Measurements from ENCODE around the gene SERPINA5. TPM values are rescaled to one million over a fixed set of nuclear protein-coding genes. Genes with fewer than 3 reads are reported as not detected.

SERPINA5 gene
- total and polyA plus RNA-seq, 4 donors: 0.89 to 2.2 (median 1.4) TPM

DNA sequence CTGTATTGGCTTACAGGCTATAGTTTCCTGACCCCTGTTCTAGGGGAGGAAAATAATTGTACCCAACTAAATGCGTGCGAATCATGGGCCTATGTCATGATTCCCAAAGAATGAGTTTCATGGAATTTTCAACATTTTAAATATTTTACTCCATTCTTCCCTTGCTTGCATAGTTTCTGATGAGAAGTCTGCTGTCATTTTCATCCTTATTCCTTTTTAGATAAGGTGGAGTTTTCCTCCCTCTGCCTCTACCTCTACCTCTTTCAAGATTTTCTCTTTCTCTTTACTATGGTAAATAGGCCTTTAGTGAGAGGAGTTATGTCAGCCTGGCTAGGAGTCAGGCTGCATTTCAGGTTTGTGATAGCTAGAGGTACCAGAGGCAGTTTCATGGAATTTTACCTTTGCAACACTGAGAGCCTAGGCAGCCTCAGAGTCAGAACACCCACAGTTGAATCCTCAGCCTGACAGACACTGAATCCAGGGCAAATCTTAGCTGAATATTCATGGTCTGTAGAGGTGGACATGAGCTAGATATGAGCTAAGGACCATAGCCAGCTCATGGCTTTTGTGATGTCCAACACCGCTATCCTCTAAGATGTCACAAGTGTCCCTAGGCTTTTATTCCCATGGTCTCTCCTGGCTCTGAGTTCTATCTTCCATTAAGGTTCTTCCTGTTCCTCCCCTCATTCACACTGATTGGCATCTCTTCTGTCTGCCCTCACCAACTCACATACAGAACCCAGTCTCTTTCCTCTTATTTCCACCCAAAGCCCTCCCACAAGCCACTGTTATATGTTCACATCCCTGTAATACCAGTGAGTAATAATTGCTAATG, 37.0 kb downstream of the SERPINA5 start:
- peaks cover 8% of the 10 kb centered on the region for H3K9me3 ChIP-seq (ENCODE audit: control insufficient read depth, insufficient read depth, low read length)
- DNase-seq (ENCODE audit: low read depth in 4 of 6, low spot score in 6 of 6): no peak
- no peaks in the 10 kb centered on the region for H3K36me3 ChIP-seq (ENCODE audit: control insufficient read depth, insufficient read depth, low read length)
- H3K4me1 ChIP-seq (ENCODE audit: control insufficient read depth, insufficient read depth, low read length): peaks cover under 1% of the 10 kb centered on the region
- 100% methylated on average over 1 of the region's 3 CpGs for WGBS (ENCODE audit: insufficient coverage)
- no peak overlapping the region for H3K27ac ChIP-seq (ENCODE audit: low read depth, low read length)
- no peaks in the 10 kb centered on the region for H3K27me3 ChIP-seq (ENCODE audit: control insufficient read depth, insufficient read depth, low read length)
- no peak overlapping the region for H3K4me3 ChIP-seq (ENCODE audit: low read depth, low read length)

DNA sequence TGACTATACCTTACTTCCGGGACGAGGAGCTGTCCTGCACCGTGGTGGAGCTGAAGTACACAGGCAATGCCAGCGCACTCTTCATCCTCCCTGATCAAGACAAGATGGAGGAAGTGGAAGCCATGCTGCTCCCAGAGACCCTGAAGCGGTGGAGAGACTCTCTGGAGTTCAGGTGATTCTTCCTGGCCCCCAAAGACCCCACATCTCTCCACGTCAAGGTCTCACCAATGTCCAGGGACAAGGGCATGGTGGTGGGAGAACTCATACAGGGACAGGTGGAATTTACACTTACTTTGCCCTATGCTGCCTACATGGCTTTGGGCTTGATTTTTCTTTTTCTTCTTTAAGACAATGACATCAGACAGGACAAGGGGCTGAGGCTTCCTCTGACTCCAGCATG, 38.1 kb downstream of the SERPINA5 start:
- DNase-seq (ENCODE audit: low read depth in 4 of 6, low spot score in 6 of 6): no peak
- H3K36me3 ChIP-seq (ENCODE audit: control insufficient read depth, insufficient read depth, low read length): no peaks in the 10 kb centered on the region
- no peak overlapping the region for H3K27ac ChIP-seq (ENCODE audit: low read depth, low read length)
- H3K9me3 ChIP-seq (ENCODE audit: control insufficient read depth, insufficient read depth, low read length): peaks cover 8% of the 10 kb centered on the region
- H3K4me1 ChIP-seq (ENCODE audit: control insufficient read depth, insufficient read depth, low read length): no peaks in the 10 kb centered on the region
- no peak overlapping the region for H3K4me3 ChIP-seq (ENCODE audit: low read depth, low read length)
- no peaks in the 10 kb centered on the region for H3K27me3 ChIP-seq (ENCODE audit: control insufficient read depth, insufficient read depth, low read length)
- 92% methylated on average over 4 of the region's 6 CpGs for WGBS (ENCODE audit: insufficient coverage)

- H3K4me3 ChIP-seq (ENCODE audit: low read depth, low read length): no peak overlapping the region
- DNase-seq (ENCODE audit: low read depth in 4 of 6, low spot score in 6 of 6): no peak
- 89% methylated on average over 4 of the region's 6 CpGs for WGBS (ENCODE audit: insufficient coverage)
Observed at GRCh38 chr14:94620597-94620996, 39.4 kb downstream of the SERPINA5 start.

DNA sequence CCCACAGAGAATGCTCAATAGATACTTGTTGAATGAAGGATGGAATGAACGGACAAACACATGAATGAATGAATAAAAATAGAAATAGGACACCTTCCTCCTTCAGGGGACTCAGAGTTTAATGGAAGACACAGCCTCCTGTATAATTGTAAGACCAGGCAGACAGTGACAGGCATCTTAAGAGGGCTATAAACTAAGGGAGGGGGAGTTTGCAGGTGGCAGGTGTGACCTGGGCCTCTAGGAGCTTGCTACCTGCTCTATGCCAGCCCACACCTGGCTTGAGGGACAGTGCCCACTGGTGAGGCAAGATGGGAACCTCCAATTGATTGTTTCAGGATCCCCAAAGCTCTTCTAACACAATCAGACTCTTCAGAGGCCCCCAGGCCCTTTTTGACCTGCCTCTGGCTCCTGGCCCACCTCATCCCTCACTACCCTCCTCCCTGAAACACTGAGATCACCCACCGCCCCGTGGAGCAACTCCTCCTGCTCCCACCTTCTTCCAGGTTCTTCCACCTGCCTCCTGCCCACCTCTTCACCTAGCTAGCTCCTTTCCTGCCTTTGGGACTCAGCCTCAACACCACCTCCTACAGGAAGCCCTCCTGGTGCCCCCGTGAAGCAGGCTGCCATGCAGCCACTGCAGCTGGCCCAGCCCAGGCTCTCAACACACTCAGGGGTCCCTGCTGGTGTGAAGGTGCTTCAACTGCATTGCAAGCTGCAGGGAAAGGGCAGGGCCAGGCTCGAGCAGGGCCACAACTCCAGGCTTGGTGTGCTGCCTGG, 40.3 kb downstream of the SERPINA5 start:
- H3K9me3 ChIP-seq (ENCODE audit: control insufficient read depth, insufficient read depth, low read length): peaks cover 8% of the 10 kb centered on the region
- 78% methylated on average over 4 of the region's 5 CpGs for WGBS (ENCODE audit: insufficient coverage)
- no peak overlapping the region for H3K4me3 ChIP-seq (ENCODE audit: low read depth, low read length)
- no peaks in the 10 kb centered on the region for H3K27me3 ChIP-seq (ENCODE audit: control insufficient read depth, insufficient read depth, low read length)
- H3K4me1 ChIP-seq (ENCODE audit: control insufficient read depth, insufficient read depth, low read length): no peaks in the 10 kb centered on the region
- H3K27ac ChIP-seq (ENCODE audit: low read depth, low read length): no peak overlapping the region
- DNase-seq (ENCODE audit: low read depth in 4 of 6, low spot score in 6 of 6): no peak
- no peaks in the 10 kb centered on the region for H3K36me3 ChIP-seq (ENCODE audit: control insufficient read depth, insufficient read depth, low read length)

More at GRCh38 chr14:94620597-94620996, 39.4 kb downstream of the SERPINA5 start:
- H3K9me3 ChIP-seq (ENCODE audit: control insufficient read depth, insufficient read depth, low read length): peaks cover 8% of the 10 kb centered on the region
- no peak overlapping the region for H3K27ac ChIP-seq (ENCODE audit: low read depth, low read length)
- no peaks in the 10 kb centered on the region for H3K36me3 ChIP-seq (ENCODE audit: control insufficient read depth, insufficient read depth, low read length)
- no peaks in the 10 kb centered on the region for H3K4me1 ChIP-seq (ENCODE audit: control insufficient read depth, insufficient read depth, low read length)
- H3K27me3 ChIP-seq (ENCODE audit: control insufficient read depth, insufficient read depth, low read length): no peaks in the 10 kb centered on the region

- no peak overlapping the region for H3K27ac ChIP-seq (ENCODE audit: low read depth, low read length)
- WGBS (ENCODE audit: insufficient coverage): 76% methylated on average over 5 of the region's 6 CpGs
Observed at GRCh38 chr14:94622653-94623421, 41.6 kb downstream of the SERPINA5 start.

DNA sequence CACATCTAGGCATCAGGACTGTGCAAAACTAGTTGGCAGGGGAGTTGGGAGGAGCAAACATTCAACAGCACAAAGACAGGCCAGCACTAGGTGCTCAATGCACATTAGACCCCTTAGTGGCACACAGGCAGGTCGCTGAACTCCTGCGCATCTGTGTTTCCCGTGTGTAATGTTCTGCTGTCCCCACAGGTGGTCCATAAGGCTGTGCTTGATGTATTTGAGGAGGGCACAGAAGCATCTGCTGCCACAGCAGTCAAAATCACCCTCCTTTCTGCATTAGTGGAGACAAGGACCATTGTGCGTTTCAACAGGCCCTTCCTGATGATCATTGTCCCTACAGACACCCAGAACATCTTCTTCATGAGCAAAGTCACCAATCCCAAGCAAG, 42.2 kb downstream of the SERPINA5 start:
- no peaks in the 10 kb centered on the region for H3K4me1 ChIP-seq (ENCODE audit: control insufficient read depth, insufficient read depth, low read length)
- no peaks in the 10 kb centered on the region for H3K36me3 ChIP-seq (ENCODE audit: control insufficient read depth, insufficient read depth, low read length)
- no peak overlapping the region for H3K27ac ChIP-seq (ENCODE audit: low read depth, low read length)
- 78% methylated on average over 1 of the region's 4 CpGs for WGBS (ENCODE audit: insufficient coverage)
- no peak for DNase-seq (ENCODE audit: low read depth in 4 of 6, low spot score in 6 of 6)
- H3K4me3 ChIP-seq (ENCODE audit: low read depth, low read length): no peak overlapping the region
- H3K27me3 ChIP-seq (ENCODE audit: control insufficient read depth, insufficient read depth, low read length): no peaks in the 10 kb centered on the region
- H3K9me3 ChIP-seq (ENCODE audit: control insufficient read depth, insufficient read depth, low read length): no peaks in the 10 kb centered on the region

More at GRCh38 chr14:94622653-94623421, 41.6 kb downstream of the SERPINA5 start:
- no peak for DNase-seq (ENCODE audit: low read depth in 4 of 6, low spot score in 6 of 6)
- Histone ChIP-seq H3K27me3 (ENCODE audit: control insufficient read depth, insufficient read depth, low read length) (no peaks in the 10 kb centered on the region), H3K36me3 (ENCODE audit: control insufficient read depth, insufficient read depth, low read length) (no peaks in the 10 kb centered on the region), H3K9me3 (ENCODE audit: control insufficient read depth, insufficient read depth, low read length) (peaks cover 2% of the 10 kb centered on the region), H3K4me1 (ENCODE audit: control insufficient read depth, insufficient read depth, low read length) (no peaks in the 10 kb centered on the region), H3K4me3 (ENCODE audit: low read depth, low read length) (no peak overlapping the region)

DNA sequence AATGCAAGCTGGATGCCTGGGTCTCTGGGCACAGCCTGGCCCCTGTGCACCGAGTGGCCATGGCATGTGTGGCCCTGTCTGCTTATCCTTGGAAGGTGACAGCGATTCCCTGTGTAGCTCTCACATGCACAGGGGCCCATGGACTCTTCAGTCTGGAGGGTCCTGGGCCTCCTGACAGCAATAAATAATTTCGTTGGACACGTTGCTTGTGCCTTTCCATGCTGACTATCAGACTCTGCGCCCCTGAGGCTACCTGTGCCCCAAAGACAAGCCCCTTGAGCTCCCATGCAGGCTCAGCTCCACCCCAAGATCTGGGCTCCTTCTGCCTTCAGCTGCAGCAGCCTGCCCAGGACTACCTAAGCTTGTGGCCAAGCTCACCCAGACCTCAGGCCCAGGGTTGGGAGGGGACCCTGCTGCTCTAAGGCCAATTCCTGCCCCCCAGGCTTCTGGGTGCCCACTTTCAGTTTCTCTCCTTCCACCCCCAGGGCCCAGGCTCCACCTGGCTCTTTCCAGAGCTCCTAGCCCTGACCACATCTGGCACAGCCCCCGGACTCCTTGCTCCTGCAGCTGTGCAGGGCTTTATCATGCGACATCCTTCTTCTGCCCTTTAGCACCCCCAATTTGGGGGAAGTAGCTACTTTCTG, 42.8 kb downstream of the SERPINA5 start:
- Histone ChIP-seq H3K9me3 (ENCODE audit: control insufficient read depth, insufficient read depth, low read length) (no peaks in the 10 kb centered on the region), H3K36me3 (ENCODE audit: control insufficient read depth, insufficient read depth, low read length) (no peaks in the 10 kb centered on the region), H3K27ac (ENCODE audit: low read depth, low read length) (no peak overlapping the region), H3K27me3 (ENCODE audit: control insufficient read depth, insufficient read depth, low read length) (no peaks in the 10 kb centered on the region), H3K4me3 (ENCODE audit: low read depth, low read length) (no peak overlapping the region), H3K4me1 (ENCODE audit: control insufficient read depth, insufficient read depth, low read length) (no peaks in the 10 kb centered on the region)
- 90% methylated on average over 7 of the region's 7 CpGs for WGBS (ENCODE audit: insufficient coverage)
- no peak for DNase-seq (ENCODE audit: low read depth in 4 of 6, low spot score in 6 of 6)

DNA sequence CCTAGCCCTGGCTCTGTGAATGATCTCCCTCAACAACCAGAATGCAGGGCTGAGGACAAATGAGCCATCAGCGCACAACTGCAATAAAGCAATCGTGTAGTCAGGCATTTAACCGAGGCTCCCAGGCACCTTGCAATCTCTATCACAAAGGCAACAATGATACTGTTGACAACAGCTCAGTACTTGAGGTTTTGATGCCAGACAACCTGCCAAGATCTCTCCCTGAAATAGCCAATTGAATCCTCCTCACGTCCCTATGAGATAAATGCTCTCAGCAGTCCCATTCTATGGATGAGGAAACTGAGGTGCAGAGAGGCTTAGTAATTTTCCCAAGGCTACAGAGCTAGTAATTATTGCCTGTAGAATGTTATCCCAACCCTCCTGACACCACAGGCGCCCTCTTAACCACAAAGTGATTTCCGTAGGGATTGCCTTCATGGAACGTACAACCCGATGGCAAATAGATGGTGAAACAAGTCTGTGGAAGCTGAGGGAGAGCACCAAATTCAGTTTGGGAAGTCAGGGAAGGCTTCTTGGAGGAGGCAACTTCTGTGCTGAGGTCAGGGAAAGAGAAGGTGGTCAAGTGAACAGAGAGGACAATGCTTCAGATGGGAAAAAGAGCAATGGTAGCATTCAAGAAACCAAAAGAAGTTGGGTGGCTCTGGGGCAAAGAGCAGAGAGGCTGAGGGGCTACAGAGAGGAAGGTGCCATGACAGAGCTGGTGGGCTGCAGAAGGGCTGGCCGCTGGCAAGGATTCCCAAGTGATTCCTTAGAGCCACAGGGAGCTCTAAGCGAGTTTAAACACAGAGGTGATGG, 43.5 kb downstream of the SERPINA5 start:
- no peak overlapping the region for H3K4me3 ChIP-seq (ENCODE audit: low read depth, low read length)
- H3K27ac ChIP-seq (ENCODE audit: low read depth, low read length): no peak overlapping the region
- no peaks in the 10 kb centered on the region for H3K27me3 ChIP-seq (ENCODE audit: control insufficient read depth, insufficient read depth, low read length)
- H3K36me3 ChIP-seq (ENCODE audit: control insufficient read depth, insufficient read depth, low read length): no peaks in the 10 kb centered on the region
- DNase-seq (ENCODE audit: low read depth in 4 of 6, low spot score in 6 of 6): no peak
- H3K4me1 ChIP-seq (ENCODE audit: control insufficient read depth, insufficient read depth, low read length): no peaks in the 10 kb centered on the region
- 72% methylated on average over 8 of the region's 10 CpGs for WGBS (ENCODE audit: insufficient coverage)
- H3K9me3 ChIP-seq (ENCODE audit: control insufficient read depth, insufficient read depth, low read length): no peaks in the 10 kb centered on the region

DNA sequence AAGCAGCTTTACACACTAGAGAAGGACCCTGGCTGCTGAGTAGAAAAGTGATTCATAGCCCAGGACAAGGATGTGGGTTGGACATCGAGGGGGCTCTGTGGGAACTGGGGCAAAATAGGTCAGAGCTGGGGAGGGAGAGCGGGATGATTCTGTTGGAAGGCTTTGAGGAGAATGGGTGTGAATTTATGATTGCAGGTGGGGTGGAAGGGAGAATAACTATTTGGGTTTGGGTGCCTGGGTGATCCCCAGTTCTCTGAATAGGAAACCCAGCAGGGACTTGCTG, 44.1 kb downstream of the SERPINA5 start:
- no peaks in the 10 kb centered on the region for H3K9me3 ChIP-seq (ENCODE audit: control insufficient read depth, insufficient read depth, low read length)
- WGBS (ENCODE audit: insufficient coverage): 65% methylated on average over 2 of the region's 2 CpGs
- H3K4me1 ChIP-seq (ENCODE audit: control insufficient read depth, insufficient read depth, low read length): no peaks in the 10 kb centered on the region
- no peak for DNase-seq (ENCODE audit: low read depth in 4 of 6, low spot score in 6 of 6)
- H3K27me3 ChIP-seq (ENCODE audit: control insufficient read depth, insufficient read depth, low read length): no peaks in the 10 kb centered on the region
- no peaks in the 10 kb centered on the region for H3K36me3 ChIP-seq (ENCODE audit: control insufficient read depth, insufficient read depth, low read length)
- no peak overlapping the region for H3K4me3 ChIP-seq (ENCODE audit: low read depth, low read length)
- no peak overlapping the region for H3K27ac ChIP-seq (ENCODE audit: low read depth, low read length)
